ENCODE data around the gene PRDM5. TPM values are rescaled to one million over a fixed set of nuclear protein-coding genes. Genes with fewer than 3 reads are reported as not detected.

PRDM5 gene
- total RNA-seq, 1 donor from 2014 or later = 12.2 TPM

DNA sequence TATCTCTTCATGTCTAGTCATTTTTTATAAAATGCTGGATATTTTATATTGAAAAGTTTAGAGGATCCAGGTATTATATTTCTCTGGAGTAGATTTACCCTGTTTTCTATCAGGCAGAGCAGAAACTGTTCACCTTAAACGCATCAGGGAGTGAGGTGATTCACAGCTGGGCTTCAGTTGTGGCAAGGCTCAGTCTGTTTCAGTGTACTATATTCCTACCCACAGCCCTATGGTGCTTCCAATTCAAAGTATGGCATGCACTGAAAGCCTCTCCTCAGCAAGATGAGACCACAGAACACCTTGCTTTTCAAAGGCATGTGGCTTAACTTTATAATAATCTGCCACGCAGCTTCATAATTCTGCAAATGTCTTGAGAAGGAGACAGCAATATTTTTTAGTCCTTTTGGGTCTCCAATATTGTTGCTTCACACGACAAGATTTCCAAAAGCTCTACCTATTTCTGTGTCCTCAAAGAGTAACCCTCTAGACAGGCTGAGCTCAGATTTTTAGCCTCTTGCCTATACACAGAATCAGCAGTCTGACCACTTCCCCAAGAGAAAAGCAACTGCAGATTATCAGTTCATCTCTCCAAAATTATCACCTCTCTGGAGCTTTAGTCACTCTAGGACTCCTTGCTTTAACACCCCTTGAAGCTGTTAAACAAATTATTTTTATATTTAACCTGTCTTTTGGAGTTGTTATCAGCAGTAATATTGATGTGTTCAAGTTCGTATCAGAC, 24.4 kb downstream of the PRDM5 start:
- no peak overlapping the region for H3K27ac ChIP-seq (replicated peaks)
- intact Hi-C loops (cut with micrococcal nuclease) = no loop called here
- TF ChIP-seq, protein P1, sequence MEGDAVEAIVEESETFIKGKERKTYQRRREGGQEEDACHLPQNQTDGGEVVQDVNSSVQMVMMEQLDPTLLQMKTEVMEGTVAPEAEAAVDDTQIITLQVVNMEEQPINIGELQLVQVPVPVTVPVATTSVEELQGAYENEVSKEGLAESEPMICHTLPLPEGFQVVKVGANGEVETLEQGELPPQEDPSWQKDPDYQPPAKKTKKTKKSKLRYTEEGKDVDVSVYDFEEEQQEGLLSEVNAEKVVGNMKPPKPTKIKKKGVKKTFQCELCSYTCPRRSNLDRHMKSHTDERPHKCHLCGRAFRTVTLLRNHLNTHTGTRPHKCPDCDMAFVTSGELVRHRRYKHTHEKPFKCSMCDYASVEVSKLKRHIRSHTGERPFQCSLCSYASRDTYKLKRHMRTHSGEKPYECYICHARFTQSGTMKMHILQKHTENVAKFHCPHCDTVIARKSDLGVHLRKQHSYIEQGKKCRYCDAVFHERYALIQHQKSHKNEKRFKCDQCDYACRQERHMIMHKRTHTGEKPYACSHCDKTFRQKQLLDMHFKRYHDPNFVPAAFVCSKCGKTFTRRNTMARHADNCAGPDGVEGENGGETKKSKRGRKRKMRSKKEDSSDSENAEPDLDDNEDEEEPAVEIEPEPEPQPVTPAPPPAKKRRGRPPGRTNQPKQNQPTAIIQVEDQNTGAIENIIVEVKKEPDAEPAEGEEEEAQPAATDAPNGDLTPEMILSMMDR (IDR thresholded peaks at IDR 0.05; ENCODE audit: borderline replicate concordance) = no peak

GRCh38 chr4:120895554-120895953, 27.0 kb downstream of the PRDM5 start:
- Histone ChIP-seq H3K4me3 (no peak overlapping the region), H3K4me1 (no peaks in the 10 kb centered on the region), H3K27ac (replicated peaks) (no peak overlapping the region), H3K36me3 (peaks cover 24% of the 10 kb centered on the region), H3K9me3 (replicated peaks) (peaks cover 11% of the 10 kb centered on the region), H3K27me3 (ENCODE audit: low read depth) (no peaks in the 10 kb centered on the region)
- TF ChIP-seq, protein P1 (IDR thresholded peaks at IDR 0.05; ENCODE audit: borderline replicate concordance) = no peak
- no peak for DNase-seq
- intact Hi-C loops (cut with micrococcal nuclease) = no loop called here

More for the DNA sequence above, 24.4 kb downstream of the PRDM5 start:
- DNase-seq = no peak
- Histone ChIP-seq H3K27me3 (ENCODE audit: low read depth) (no peaks in the 10 kb centered on the region), H3K36me3 (peaks cover 7% of the 10 kb centered on the region), H3K4me3 (no peak overlapping the region), H3K9me3 (replicated peaks) (no peaks in the 10 kb centered on the region), H3K4me1 (no peaks in the 10 kb centered on the region)

- no peaks in the 10 kb centered on the region for H3K27me3 ChIP-seq (ENCODE audit: low read depth)
- DNase-seq = no peak
- H3K4me1 ChIP-seq = no peaks in the 10 kb centered on the region
- intact Hi-C loops (cut with micrococcal nuclease) = no loop called here
- no peak overlapping the region for H3K4me3 ChIP-seq
- no peak overlapping the region for H3K27ac ChIP-seq (replicated peaks)
- TF ChIP-seq, protein P1 (IDR thresholded peaks at IDR 0.05; ENCODE audit: borderline replicate concordance) = no peak
- H3K9me3 ChIP-seq (replicated peaks) = peaks cover 22% of the 10 kb centered on the region
- peaks cover 31% of the 10 kb centered on the region for H3K36me3 ChIP-seq
Observed at GRCh38 chr4:120893314-120893713, 29.2 kb downstream of the PRDM5 start.

DNA sequence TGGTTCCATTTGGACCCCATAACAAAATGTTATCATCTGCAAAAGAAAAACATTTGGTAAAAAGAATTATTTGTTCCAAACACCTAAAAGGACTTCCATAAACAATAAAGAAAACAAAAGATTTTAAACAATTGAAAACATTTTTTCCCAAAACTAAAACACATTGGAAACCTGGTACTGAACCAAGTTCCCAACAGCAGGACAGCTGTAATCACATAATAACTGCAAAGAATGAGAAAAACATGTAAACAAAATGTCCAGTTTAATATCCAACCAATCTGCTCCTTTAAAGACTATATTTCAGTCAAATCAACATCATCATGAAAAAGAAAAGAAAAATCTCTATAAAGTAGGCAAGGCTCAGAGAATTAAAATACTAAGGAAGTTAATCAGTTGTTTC, 36.3 kb downstream of the PRDM5 start:
- Histone ChIP-seq H3K27me3 (ENCODE audit: low read depth) (no peaks in the 10 kb centered on the region), H3K36me3 (peaks cover 25% of the 10 kb centered on the region), H3K9me3 (replicated peaks) (peaks cover 20% of the 10 kb centered on the region), H3K27ac (replicated peaks) (no peak overlapping the region), H3K4me1 (no peaks in the 10 kb centered on the region), H3K4me3 (no peak overlapping the region)
- DNase-seq = no peak
- TF ChIP-seq, protein P1 (IDR thresholded peaks at IDR 0.05; ENCODE audit: borderline replicate concordance) = no peak
- intact Hi-C loops (cut with micrococcal nuclease) = no loop called here

- Histone ChIP-seq H3K36me3 (peaks cover 18% of the 10 kb centered on the region), H3K27ac (replicated peaks) (no peak overlapping the region), H3K4me1 (no peaks in the 10 kb centered on the region), H3K9me3 (replicated peaks) (peaks cover 18% of the 10 kb centered on the region), H3K27me3 (ENCODE audit: low read depth) (no peaks in the 10 kb centered on the region), H3K4me3 (no peak overlapping the region)
- intact Hi-C loops (cut with micrococcal nuclease) = no loop called here
- TF ChIP-seq, protein P1 (IDR thresholded peaks at IDR 0.05; ENCODE audit: borderline replicate concordance) = no peak
- no peak for DNase-seq
Observed at GRCh38 chr4:120881846-120882245, 40.7 kb downstream of the PRDM5 start.

All from left ventricle myocardium inferior (tissue), 1 donor.